Endothelial cell of umbilical vein (primary cell): ENCODE results near the gene SLC43A1. TPM values are rescaled to one million over a fixed set of nuclear protein-coding genes. Genes with fewer than 3 reads are reported as not detected.

ENCODE experiments used
- BruUV-seq: library from RNA; stranded (reverse); fragments of 400-500 nt; replicated peaks from 2 replicates; lab custom pipeline; 2021; lab: Mats Ljungman, UMichigan
- CTCF ChIA-PET: fragments of 300-600, 350-600 bp; sonication (Branson Sonifier 250); formaldehyde crosslinking; loops from one replicate; lab custom pipeline; 2021; ENCODE audit warnings: antibody characterized with exemption, inconsistent platforms; lab: Charles Lee
- POLR2A ChIA-PET: fragments of 300-600, 350-600 bp; sonication (Branson Sonifier 250); formaldehyde crosslinking; loops from one replicate; lab custom pipeline; 2021; ENCODE audit warnings: antibody characterized with exemption, inconsistent platforms; lab: Charles Lee
- DNase-seq: peaks from one replicate; pipeline ENCODE4 v3.0.0-alpha.2; 2011; ENCODE audit warnings: low read depth, low spot score
- FAIRE-seq: peaks from 2 replicates; lab custom pipeline; 2011; peaks lifted over from hg19 to GRCh38; lab: Jason Lieb, UNC
- H2AFZ ChIP-seq: 2 replicates; pipeline ENCODE4 v1.6.0; 2012; ENCODE audit warnings: low read depth, low read length, control low read depth, inconsistent platforms
- H3K27ac ChIP-seq: 2 replicates; pipeline ENCODE4 v1.5.1; 2011; ENCODE audit warnings: low read depth, mild to moderate bottlenecking, control low read depth, low read length, moderate library complexity; ENCODE audit not compliant: insufficient read depth
- H3K27me3 ChIP-seq, 2 experiments: 2 replicates each; pipeline versions ENCODE4 v1.6.0 to v1.6.1; 2011; ENCODE audit warnings: low read length in 2 of 2, mixed read lengths in 1 of 2; ENCODE audit not compliant: control insufficient read depth in 2 of 2, insufficient read depth in 2 of 2
- H3K36me3 ChIP-seq, 2 experiments: 2 replicates in 1 of 2; 3 replicates in 1 of 2; pipeline ENCODE4 v1.5.1; 2011; ENCODE audit warnings: low read length in 2 of 2, mild to moderate bottlenecking in 1 of 2, moderate library complexity in 1 of 2; ENCODE audit not compliant: control insufficient read depth in 2 of 2, insufficient read depth in 2 of 2; ENCODE audit errors: extremely low read depth in 1 of 2
- H3K4me1 ChIP-seq: 3 replicates; pipeline ENCODE4 v1.5.1; 2011; ENCODE audit warnings: mild to moderate bottlenecking, low read length; ENCODE audit not compliant: control insufficient read depth, insufficient read depth; ENCODE audit errors: extremely low read depth
- H3K4me2 ChIP-seq: 2 replicates; pipeline ENCODE4 v1.6.1; 2011; ENCODE audit warnings: low read length, control low read depth, mixed read lengths; ENCODE audit not compliant: insufficient read depth
- H3K4me3 ChIP-seq, 3 experiments: fragments of 200-600 bp in 1 of 3; sonication (generic), shearing (Covaris generic) in 1 of 3; replicated peaks in 1 of 3; 2 replicates each; pipeline ENCODE4 v1.5.1; 2011 to 2016; ENCODE audit warnings: control low read depth in 3 of 3, low read length in 3 of 3, mild to moderate bottlenecking in 2 of 3, inconsistent platforms in 1 of 3, low read depth in 1 of 3, moderate library complexity in 1 of 3; ENCODE audit not compliant: insufficient read depth in 1 of 3
- H3K79me2 ChIP-seq: 2 replicates; pipeline ENCODE4 v1.6.0; 2012; ENCODE audit warnings: low read length, inconsistent platforms; ENCODE audit not compliant: control insufficient read depth, insufficient read depth
- H3K9ac ChIP-seq: replicated peaks from 2 replicates; pipeline ENCODE3; 2011; ENCODE audit warnings: low read length, control low read depth; ENCODE audit not compliant: insufficient read depth; ENCODE audit errors: extremely low read depth
- H3K9me1 ChIP-seq: replicated peaks from 3 replicates; pipeline ENCODE4 v1.6.0; 2011; ENCODE audit warnings: mild to moderate bottlenecking, low read length; ENCODE audit not compliant: control insufficient read depth, insufficient read depth; ENCODE audit errors: extremely low read depth
- H3K9me3 ChIP-seq: replicated peaks from 2 replicates; pipeline ENCODE4 v1.5.1; 2012; ENCODE audit warnings: low read length, inconsistent platforms; ENCODE audit not compliant: control insufficient read depth, insufficient read depth
- H4K20me1 ChIP-seq: replicated peaks from 2 replicates; pipeline ENCODE3; 2011; ENCODE audit warnings: mild to moderate bottlenecking, low read length; ENCODE audit not compliant: control insufficient read depth, insufficient read depth; ENCODE audit errors: extremely low read depth
- EZH2 ChIP-seq: IDR thresholded peaks from 2 replicates; pipeline ENCODE4 v1.6.1; 2012; ENCODE audit warnings: borderline replicate concordance, low read depth, mild to moderate bottlenecking, moderate library complexity, low read length, inconsistent platforms; ENCODE audit not compliant: severe bottlenecking
- FOS ChIP-seq: IDR thresholded peaks from 2 replicates; pipeline ENCODE4 v1.6.1; 2011; ENCODE audit warnings: mild to moderate bottlenecking, low read length, moderate library complexity, borderline replicate concordance; ENCODE audit not compliant: insufficient read depth
- dilution Hi-C: fragments of 300-500 bp; cut with MboI; formaldehyde crosslinking; loops from one replicate; pipeline ENCODE4 v1.15.0; 2019; ENCODE audit warnings: low sequenced_read_pairs; ENCODE audit not compliant: extremely low pct_ligation_motif_present
- intact Hi-C: fragments of 100-400 bp; cut with micrococcal nuclease; formaldehyde crosslinking; loops from one replicate; pipeline ENCODE4 v1.10.0; 2022
- polyA plus RNA-seq, 4 experiments: library from polyadenylated mRNA; depleted of rRNA in 3 of 4; stranded (reverse) in 3 of 4; unstranded in 1 of 4; fragments of >200 nt; gene quantifications; 2 replicates each; pipeline versions ENCODE4 v1.2.1 to v1.2.3, GENCODE V29; 2011 to 2012; ENCODE audit warnings: missing spikeins in 1 of 4
- total RNA-seq: library from RNA; stranded (reverse); gene quantifications from 2 replicates; pipeline ENCODE4 v1.2.3, GENCODE V29; 2021
- TF ChIP-seq, protein P1 (sequence below), 2 donors: IDR thresholded peaks; 1 replicate in 1 of 2; 2 replicates in 1 of 2; pipeline ENCODE4 v1.5.1; 2011; ENCODE audit warnings: low read length in 2 of 2, mild to moderate bottlenecking in 2 of 2, moderate library complexity in 2 of 2, control low read depth in 1 of 2, inconsistent platforms in 1 of 2, low read depth in 1 of 2; ENCODE audit not compliant: insufficient read depth in 1 of 2; ENCODE audit errors: extremely low read depth in 1 of 2

SLC43A1 gene
- total and polyA plus RNA-seq, 2 donors (not counting 3 experiments of a cell fraction or from before 2014, with no cell fraction given): 13.7 to 19.5 TPM

DNA sequence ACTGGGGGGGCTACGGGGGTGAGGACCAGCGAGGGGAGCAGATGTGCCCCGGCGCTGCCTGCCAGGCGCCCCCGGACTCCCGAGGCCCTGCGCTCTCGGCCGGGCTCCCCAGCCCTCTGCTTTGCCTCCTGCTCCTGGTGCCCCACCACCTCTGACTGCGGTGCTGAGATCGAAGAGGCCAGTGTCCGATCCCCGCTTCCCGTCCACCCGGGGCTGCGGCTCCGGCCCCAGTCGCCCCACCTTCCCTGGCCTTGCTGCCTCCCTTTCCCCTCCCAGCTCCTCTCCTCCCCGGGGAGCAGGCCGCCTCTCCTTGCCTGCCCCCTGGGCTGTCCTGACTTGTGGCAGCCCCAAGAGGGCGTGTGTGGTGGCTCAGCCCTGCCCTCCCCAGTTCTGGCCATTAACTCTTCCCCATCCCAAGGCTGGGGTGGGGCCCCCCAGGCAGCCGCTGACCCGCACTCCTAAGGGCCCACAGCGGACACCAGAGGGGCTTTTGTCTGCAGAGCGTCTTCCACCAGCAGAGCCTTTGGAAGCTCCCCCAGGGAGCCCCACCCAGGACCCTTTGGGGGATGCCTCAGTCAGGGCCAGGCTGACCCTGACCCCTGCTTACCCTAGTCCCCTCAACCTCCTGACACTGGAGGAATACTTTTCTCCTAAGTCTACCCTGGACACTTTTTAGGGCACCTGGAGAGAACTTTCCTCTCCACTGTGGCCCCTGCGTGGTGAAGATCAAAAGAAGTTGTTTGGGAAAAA, 38.6 kb downstream of the SLC43A1 start:
- Histone ChIP-seq H3K4me2 (peak overlapping the region; percentile 49), H3K9ac (no peak overlapping the region), H3K36me3 (no peaks in the 10 kb centered on the region), H3K79me2 (no peaks in the 10 kb centered on the region), H3K9me3 (no peaks in the 10 kb centered on the region), H3K27me3 (peaks cover 5 to 27% of the 10 kb centered on the region in 2 experiments), H4K20me1 (no peaks in the 10 kb centered on the region), H3K4me3 (peak overlapping the region in 1 of 3 experiments; percentile 13), H3K27ac (no peak overlapping the region), H3K4me1 (peaks cover 7% of the 10 kb centered on the region), H3K9me1 (no peaks in the 10 kb centered on the region), H2AFZ (peak overlapping the region; percentile 22)
- TF ChIP-seq FOS: no peak
- TF ChIP-seq, protein P1, sequence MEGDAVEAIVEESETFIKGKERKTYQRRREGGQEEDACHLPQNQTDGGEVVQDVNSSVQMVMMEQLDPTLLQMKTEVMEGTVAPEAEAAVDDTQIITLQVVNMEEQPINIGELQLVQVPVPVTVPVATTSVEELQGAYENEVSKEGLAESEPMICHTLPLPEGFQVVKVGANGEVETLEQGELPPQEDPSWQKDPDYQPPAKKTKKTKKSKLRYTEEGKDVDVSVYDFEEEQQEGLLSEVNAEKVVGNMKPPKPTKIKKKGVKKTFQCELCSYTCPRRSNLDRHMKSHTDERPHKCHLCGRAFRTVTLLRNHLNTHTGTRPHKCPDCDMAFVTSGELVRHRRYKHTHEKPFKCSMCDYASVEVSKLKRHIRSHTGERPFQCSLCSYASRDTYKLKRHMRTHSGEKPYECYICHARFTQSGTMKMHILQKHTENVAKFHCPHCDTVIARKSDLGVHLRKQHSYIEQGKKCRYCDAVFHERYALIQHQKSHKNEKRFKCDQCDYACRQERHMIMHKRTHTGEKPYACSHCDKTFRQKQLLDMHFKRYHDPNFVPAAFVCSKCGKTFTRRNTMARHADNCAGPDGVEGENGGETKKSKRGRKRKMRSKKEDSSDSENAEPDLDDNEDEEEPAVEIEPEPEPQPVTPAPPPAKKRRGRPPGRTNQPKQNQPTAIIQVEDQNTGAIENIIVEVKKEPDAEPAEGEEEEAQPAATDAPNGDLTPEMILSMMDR (IDR thresholded peaks at IDR 0.05; ENCODE audit: extremely low read depth in 1 of 2, insufficient read depth in 1 of 2, low read depth in 1 of 2, low read length in 2 of 2): peak; percentile 21 to 58
- peak; percentile 46 for TF ChIP-seq EZH2
- peak; percentile 28 for FAIRE-seq
- intact Hi-C loops (loop anchor here (1.0 kb wide), 1 partner anchor 53 kb away; no protein-coding TSS in a partner anchor), dilution Hi-C loops (no loop called here)
- no peak for DNase-seq
- POLR2A ChIA-PET: no interaction called here
- CTCF ChIA-PET: interaction anchor here (0.6 to 9.9 kb wide), 18 partner anchors 11 to 168 kb away, joined by 3 to 152 read pairs (median 4); partner anchors contain the start of gene RTN4RL2
- BruUV-seq: no TSS peak
